ENCODE results near the gene TSEN2. TPM values are rescaled to one million over a fixed set of nuclear protein-coding genes. Genes with fewer than 3 reads are reported as not detected.

TSEN2 gene
- total RNA-seq, 2 experiments from 2014 or later = 17.8 to 19.4 TPM

GRCh38 chr3:12508291-12508700, 24.0 kb downstream of the TSEN2 start:
- no peak overlapping the region for H3K4me3 Mint-ChIP-seq
- H3K27me3 Mint-ChIP-seq = no peaks in the 10 kb centered on the region
- no peaks in the 10 kb centered on the region for H3K9me3 Mint-ChIP-seq (ENCODE audit: low read depth)
- ATAC-seq (no peak), DNase-seq (no peak)
- intact Hi-C loops (cut with DNase I, micrococcal nuclease) = no loop called here
- POLR2A ChIA-PET = no interaction called here
- no peak overlapping the region for H3K27ac Mint-ChIP-seq
- no peaks in the 10 kb centered on the region for H3K4me1 Mint-ChIP-seq
- CTCF ChIA-PET = interaction anchor here (1.1 to 1.3 kb wide), 2 partner anchors 46 to 212 kb away, joined by 3 read pairs; no protein-coding TSS in a partner anchor
- H3K36me3 Mint-ChIP-seq (ENCODE audit: low read depth) = peaks cover 45% of the 10 kb centered on the region

GRCh38 chr3:12509466-12509865, 25.2 kb downstream of the TSEN2 start:
- ATAC-seq (no peak), DNase-seq (no peak)
- ChIA-PET POLR2A (no interaction called here), CTCF (interaction anchor here (0.6 to 1.3 kb wide), 3 partner anchors 23 to 211 kb away, joined by 3 read pairs; no protein-coding TSS in a partner anchor)
- no peak overlapping the region for H3K27ac Mint-ChIP-seq
- H3K36me3 Mint-ChIP-seq (ENCODE audit: low read depth) = peaks cover 33% of the 10 kb centered on the region
- intact Hi-C loops (cut with DNase I, micrococcal nuclease) = no loop called here
- no peaks in the 10 kb centered on the region for H3K9me3 Mint-ChIP-seq (ENCODE audit: low read depth)
- no peaks in the 10 kb centered on the region for H3K4me1 Mint-ChIP-seq
- H3K4me3 Mint-ChIP-seq = no peak overlapping the region
- H3K27me3 Mint-ChIP-seq = no peaks in the 10 kb centered on the region

- Mint-ChIP-seq H3K9me3 (ENCODE audit: low read depth) (no peaks in the 10 kb centered on the region), H3K27ac (no peak overlapping the region), H3K4me3 (no peak overlapping the region), H3K4me1 (no peaks in the 10 kb centered on the region), H3K27me3 (no peaks in the 10 kb centered on the region), H3K36me3 (ENCODE audit: low read depth) (peaks cover 11% of the 10 kb centered on the region)
- ChIA-PET POLR2A (no interaction called here), CTCF (no interaction called here)
- intact Hi-C loops (cut with DNase I, micrococcal nuclease) = no loop called here
- DNase-seq (no peak), ATAC-seq (no peak)
Observed at GRCh38 chr3:12512534-12513118, 28.3 kb downstream of the TSEN2 start.

GRCh38 chr3:12513694-12514446, 29.6 kb downstream of the TSEN2 start:
- intact Hi-C loops (cut with DNase I, micrococcal nuclease) = no loop called here
- ChIA-PET POLR2A (interaction anchor here (0.6 kb wide), 1 partner anchor 318 kb away, joined by 3 read pairs; no protein-coding TSS in a partner anchor), CTCF (interaction anchor here (0.5 to 0.7 kb wide), 3 partner anchors 9 to 446 kb away, joined by 3 to 4 read pairs (median 3); no protein-coding TSS in a partner anchor)
- H3K27ac Mint-ChIP-seq = no peak overlapping the region
- no peaks in the 10 kb centered on the region for H3K4me1 Mint-ChIP-seq
- no peaks in the 10 kb centered on the region for H3K27me3 Mint-ChIP-seq
- H3K4me3 Mint-ChIP-seq = no peak overlapping the region
- DNase-seq = no peak
- no peaks in the 10 kb centered on the region for H3K9me3 Mint-ChIP-seq (ENCODE audit: low read depth)
- ATAC-seq = no peak
- H3K36me3 Mint-ChIP-seq (ENCODE audit: low read depth) = peaks cover 9% of the 10 kb centered on the region

DNA sequence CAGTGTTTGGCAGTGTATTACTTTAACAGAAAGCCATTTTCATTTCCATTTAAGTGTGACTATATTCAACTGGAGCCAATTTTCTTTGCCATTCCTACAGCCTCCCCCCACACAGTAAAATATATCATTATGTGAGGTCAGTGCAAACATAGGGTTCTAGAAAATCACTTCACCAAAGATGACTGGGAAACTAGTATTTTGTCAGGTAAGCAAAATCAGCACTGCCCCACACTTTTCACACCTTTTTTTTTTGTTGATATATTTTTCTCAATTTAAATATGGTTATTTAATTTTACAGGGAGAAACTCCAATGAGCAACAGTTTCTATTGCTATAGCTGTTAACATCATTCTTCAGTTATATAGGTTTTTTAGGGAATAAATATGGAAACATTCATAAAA, 31.4 kb downstream of the TSEN2 start:
- POLR2A ChIA-PET = no interaction called here
- CTCF ChIA-PET = no interaction called here
- intact Hi-C loops (cut with DNase I, micrococcal nuclease) = no loop called here
- Mint-ChIP-seq H3K36me3 (ENCODE audit: low read depth) (peaks cover 17% of the 10 kb centered on the region), H3K9me3 (ENCODE audit: low read depth) (no peaks in the 10 kb centered on the region), H3K4me3 (no peak overlapping the region), H3K4me1 (no peaks in the 10 kb centered on the region), H3K27me3 (no peaks in the 10 kb centered on the region), H3K27ac (no peak overlapping the region)
- no peak for ATAC-seq
- no peak for DNase-seq

- no peaks in the 10 kb centered on the region for H3K27me3 Mint-ChIP-seq
- DNase-seq (no peak), ATAC-seq (no peak)
- POLR2A ChIA-PET = no interaction called here
- intact Hi-C loops (cut with DNase I, micrococcal nuclease) = no loop called here
- H3K9me3 Mint-ChIP-seq (ENCODE audit: low read depth) = no peaks in the 10 kb centered on the region
- CTCF ChIA-PET = no interaction called here
- no peak overlapping the region for H3K27ac Mint-ChIP-seq
- no peak overlapping the region for H3K4me3 Mint-ChIP-seq
- H3K36me3 Mint-ChIP-seq (ENCODE audit: low read depth) = peaks cover 22% of the 10 kb centered on the region
- H3K4me1 Mint-ChIP-seq = no peaks in the 10 kb centered on the region
Observed at GRCh38 chr3:12516873-12517272, 32.6 kb downstream of the TSEN2 start.

- Mint-ChIP-seq H3K4me1 (no peaks in the 10 kb centered on the region), H3K27me3 (no peaks in the 10 kb centered on the region), H3K9me3 (ENCODE audit: low read depth) (no peaks in the 10 kb centered on the region), H3K27ac (no peak overlapping the region), H3K36me3 (ENCODE audit: low read depth) (peaks cover 28% of the 10 kb centered on the region), H3K4me3 (no peak overlapping the region)
- ChIA-PET POLR2A (no interaction called here), CTCF (no interaction called here)
- DNase-seq (no peak), ATAC-seq (no peak)
- intact Hi-C loops (cut with DNase I, micrococcal nuclease) = no loop called here
Observed at GRCh38 chr3:12518261-12519028, 34.2 kb downstream of the TSEN2 start.

DNA sequence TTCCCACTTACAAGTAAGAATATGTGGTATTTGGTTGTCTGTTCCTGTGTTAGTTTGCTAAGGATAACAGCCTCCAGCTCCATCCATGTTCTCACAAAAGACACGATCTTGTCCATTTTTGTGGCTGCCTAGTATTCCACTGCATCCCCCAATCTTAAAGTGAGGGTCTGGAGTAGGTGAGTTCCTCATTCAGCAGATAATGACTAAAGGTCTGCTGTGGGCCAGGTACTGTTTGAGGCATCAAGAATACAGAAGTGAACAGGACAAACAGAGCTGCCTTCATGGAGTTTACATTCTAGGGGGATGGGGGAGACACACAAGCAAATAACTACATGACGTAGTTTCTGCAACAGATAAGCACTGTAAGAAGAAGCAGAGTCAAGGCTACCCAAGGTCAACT, 36.7 kb downstream of the TSEN2 start:
- ChIA-PET POLR2A (no interaction called here), CTCF (no interaction called here)
- H3K27me3 Mint-ChIP-seq = no peaks in the 10 kb centered on the region
- no peak overlapping the region for H3K27ac Mint-ChIP-seq
- peaks cover 33% of the 10 kb centered on the region for H3K36me3 Mint-ChIP-seq (ENCODE audit: low read depth)
- H3K4me1 Mint-ChIP-seq = no peaks in the 10 kb centered on the region
- no peak for DNase-seq
- no peak overlapping the region for H3K4me3 Mint-ChIP-seq
- H3K9me3 Mint-ChIP-seq (ENCODE audit: low read depth) = no peaks in the 10 kb centered on the region
- no peak for ATAC-seq
- intact Hi-C loops (cut with DNase I, micrococcal nuclease) = no loop called here

DNA sequence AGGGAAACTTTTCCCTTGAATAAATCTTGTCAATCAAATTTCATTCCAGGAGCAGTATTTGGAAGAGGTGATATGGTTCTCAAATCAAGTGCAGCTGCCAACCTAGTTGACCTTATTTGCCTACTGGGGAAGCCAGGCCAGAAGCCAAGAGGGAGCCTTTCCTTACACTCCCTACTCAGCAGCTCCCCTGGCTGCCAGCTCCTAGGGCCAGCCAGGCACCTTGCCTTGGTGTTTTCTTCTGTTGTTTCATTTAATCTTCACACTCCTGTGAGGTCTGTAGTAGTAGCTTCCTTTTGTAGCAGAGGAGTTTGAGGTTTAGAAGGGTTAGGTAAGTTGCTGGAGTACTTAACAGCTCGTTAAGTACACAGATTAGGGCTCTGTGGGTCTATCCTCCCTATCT, 38.4 kb downstream of the TSEN2 start:
- ATAC-seq = no peak
- DNase-seq = no peak
- ChIA-PET POLR2A (no interaction called here), CTCF (interaction anchor here (1.1 to 1.5 kb wide), 2 partner anchors 9 to 28 kb away, joined by 3 to 4 read pairs; no protein-coding TSS in a partner anchor)
- Mint-ChIP-seq H3K4me1 (no peaks in the 10 kb centered on the region), H3K27me3 (no peaks in the 10 kb centered on the region), H3K36me3 (ENCODE audit: low read depth) (peaks cover 40% of the 10 kb centered on the region), H3K4me3 (no peak overlapping the region), H3K9me3 (ENCODE audit: low read depth) (no peaks in the 10 kb centered on the region), H3K27ac (no peak overlapping the region)
- intact Hi-C loops (cut with DNase I, micrococcal nuclease) = no loop called here

GRCh38 chr3:12527757-12528143, 43.5 kb downstream of the TSEN2 start:
- ChIA-PET POLR2A (no interaction called here), CTCF (no interaction called here)
- Mint-ChIP-seq H3K4me1 (peaks cover 4% of the 10 kb centered on the region), H3K9me3 (ENCODE audit: low read depth) (no peaks in the 10 kb centered on the region), H3K36me3 (ENCODE audit: low read depth) (peaks cover 41% of the 10 kb centered on the region), H3K27me3 (no peaks in the 10 kb centered on the region), H3K4me3 (no peak overlapping the region), H3K27ac (no peak overlapping the region)
- intact Hi-C loops (cut with DNase I, micrococcal nuclease) = no loop called here
- DNase-seq = no peak
- ATAC-seq = no peak

GRCh38 chr3:12532182-12532581, 47.9 kb downstream of the TSEN2 start:
- Mint-ChIP-seq H3K4me3 (no peak overlapping the region), H3K4me1 (peaks cover 4% of the 10 kb centered on the region), H3K27ac (no peak overlapping the region), H3K9me3 (ENCODE audit: low read depth) (no peaks in the 10 kb centered on the region), H3K36me3 (ENCODE audit: low read depth) (peaks cover 32% of the 10 kb centered on the region), H3K27me3 (no peaks in the 10 kb centered on the region)
- peak; percentile 58 for ATAC-seq
- ChIA-PET POLR2A (interaction anchor here (0.6 kb wide), 1 partner anchor 128 kb away, joined by 3 read pairs; no protein-coding TSS in a partner anchor), CTCF (no interaction called here)
- DNase-seq = peak; percentile 16
- intact Hi-C loops (cut with DNase I, micrococcal nuclease) = no loop called here

GRCh38 chr3:12536423-12536822, 52.1 kb downstream of the TSEN2 start:
- ChIA-PET CTCF (no interaction called here), POLR2A (no interaction called here)
- Mint-ChIP-seq H3K27me3 (no peaks in the 10 kb centered on the region), H3K4me3 (no peak overlapping the region), H3K36me3 (ENCODE audit: low read depth) (peaks cover 16% of the 10 kb centered on the region), H3K4me1 (peaks cover 4% of the 10 kb centered on the region), H3K9me3 (ENCODE audit: low read depth) (no peaks in the 10 kb centered on the region), H3K27ac (no peak overlapping the region)
- no peak for DNase-seq
- intact Hi-C loops (cut with DNase I, micrococcal nuclease) = no loop called here
- ATAC-seq = no peak

Measured in activated CD4-positive, alpha-beta T cell treated with anti-CD3 and anti-CD28 coated beads for 36 hours (primary cell).